ENCODE data around the gene TEKTIP1.
"Not testable (repeated sequence)": the region's sequence is repeated elsewhere in the genome, so short reads cannot be mapped to it uniquely, and the experiment has no call there.

TEKTIP1 gene

DNA sequence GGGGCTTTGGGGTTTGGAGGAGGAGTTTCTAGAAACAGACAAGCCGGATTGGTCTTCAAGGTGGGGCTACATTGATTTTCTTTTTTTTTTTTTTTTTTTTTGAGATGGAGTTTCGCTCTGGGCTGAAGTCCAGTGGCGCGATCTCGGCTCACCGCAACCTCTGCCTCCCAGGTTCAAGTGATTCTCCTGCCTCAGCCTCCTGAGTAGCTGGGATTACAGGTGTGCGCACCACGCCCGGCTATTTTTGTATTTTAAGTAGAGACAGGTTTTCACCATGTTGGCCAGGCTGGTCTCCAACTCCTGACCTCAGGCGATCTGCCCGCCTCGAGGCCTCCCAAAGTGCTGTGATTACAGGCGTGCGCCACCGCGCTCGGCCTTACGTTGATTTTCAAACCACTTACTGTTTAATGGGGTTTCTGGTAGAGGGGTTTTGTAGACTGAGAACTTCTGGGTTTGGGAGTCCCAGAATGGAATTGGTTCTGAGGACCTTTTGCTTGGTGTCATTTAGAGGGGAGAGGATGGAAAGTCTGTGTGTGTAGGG is 30.8 kb upstream of the TEKTIP1 start:
- not testable (repeated sequence) for DNase-seq

DNA sequence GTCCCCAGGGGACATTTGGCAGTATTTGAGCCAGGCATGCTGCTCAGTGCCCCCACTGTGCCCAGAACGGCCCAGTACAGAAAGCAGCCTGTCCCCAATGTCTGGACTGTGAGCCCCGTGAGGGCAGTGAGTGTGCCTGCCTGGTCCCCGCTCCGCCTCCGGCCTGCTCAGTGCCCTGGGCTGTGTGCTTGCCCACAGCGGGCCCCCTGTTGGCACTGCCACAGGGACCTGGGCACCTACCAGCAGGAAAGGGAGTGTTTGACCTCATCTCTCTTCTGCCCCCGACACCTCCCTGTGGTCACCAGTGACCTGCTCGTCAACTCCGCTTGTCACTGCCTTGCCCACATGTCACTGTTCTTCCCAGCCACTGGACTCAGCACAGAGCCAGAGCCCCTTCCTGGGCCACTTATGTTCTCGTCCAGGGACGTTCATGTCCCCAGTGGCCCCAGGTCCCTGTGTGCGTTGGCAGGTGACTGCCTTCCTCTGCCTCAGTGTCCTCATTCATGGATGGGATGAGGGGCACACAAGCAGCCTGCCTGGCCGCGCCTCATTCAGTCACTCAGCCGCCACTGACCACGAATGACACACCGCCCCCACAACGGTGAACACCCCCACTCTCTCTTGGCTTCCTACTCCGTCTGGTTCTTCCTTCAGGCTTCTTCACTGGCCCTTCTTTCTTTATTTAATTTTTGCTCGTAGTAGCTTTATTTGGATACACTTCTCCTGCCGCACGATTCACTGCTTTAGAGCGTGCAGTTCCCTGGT is 30.0 kb upstream of the TEKTIP1 start:
- DNase-seq, result no peak

DNA sequence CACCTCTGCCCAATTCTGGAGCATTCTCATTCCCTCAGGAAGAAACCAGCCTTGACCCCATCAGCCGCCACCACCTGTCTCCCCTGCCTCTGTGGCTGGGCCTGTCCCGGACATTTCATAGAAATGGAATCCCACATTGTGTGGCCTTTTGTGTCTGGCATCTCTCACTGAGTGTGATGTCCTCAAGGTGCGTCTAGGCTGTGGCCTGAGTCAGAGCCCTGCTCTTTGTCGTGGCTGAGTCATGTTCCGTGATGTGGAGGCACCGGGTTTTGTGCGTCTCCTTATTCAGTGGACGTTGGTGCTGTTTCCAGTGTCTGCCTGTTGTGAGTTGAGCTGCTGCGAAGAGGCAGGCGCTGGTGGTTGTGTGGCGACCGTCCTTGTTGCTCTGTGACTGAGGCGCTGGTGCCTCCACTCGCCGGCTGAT is 29.4 kb upstream of the TEKTIP1 start:
- no peak for DNase-seq

DNA sequence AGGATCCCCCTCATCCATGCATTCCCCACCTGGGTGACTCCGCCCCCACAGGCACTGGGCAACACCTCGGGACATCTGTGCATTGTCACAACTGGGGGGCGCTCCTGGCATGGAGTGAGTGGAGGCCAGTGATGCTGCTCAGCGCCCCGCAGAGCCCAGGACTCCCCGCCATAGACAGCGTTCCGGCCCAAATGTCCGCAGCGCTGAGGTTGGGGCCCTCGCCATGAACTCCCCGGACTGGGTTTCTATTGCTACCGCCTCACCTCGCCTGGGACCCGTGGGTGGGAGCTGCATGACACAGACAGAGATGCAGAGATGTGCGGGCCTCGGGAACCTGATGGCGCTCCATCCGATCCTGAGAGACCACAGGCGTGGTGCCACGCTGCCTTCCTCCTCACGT is 28.2 kb upstream of the TEKTIP1 start:
- DNase-seq, result no peak

DNA sequence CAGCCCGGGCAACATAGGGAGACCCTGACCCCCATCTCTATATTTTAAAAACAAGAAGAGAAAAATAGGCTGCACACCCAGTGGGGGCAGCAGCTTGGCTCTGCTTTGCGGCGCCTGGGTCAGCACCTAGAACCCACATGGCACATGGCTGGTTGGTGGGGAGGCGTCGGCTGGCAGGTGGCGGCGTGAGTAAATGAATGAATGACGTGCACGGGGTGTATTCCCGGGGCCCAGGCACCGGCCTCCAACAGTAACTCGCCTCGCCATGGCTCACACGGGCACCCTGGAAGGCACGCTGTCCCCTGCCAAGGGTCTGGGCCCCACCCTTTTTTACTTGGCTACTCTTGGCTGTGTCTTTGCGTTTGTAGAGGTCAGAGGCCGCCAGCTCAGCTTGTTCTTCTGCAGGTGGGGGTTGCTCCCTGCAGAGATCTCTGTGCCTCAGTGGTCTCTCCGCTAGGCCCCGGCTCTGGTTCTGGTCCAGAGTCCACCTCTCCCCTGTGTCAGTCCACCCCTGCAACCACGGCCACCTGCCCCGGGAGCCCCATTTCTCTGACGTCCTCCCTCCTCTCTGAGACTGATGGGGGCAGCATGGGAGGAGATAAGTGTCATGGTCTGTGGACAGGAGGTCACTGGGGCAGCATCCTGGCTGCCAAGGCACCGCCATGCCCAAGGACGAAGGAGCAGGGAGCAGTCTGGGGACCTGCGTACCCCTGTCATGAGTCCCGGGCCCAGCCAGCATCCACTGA is 27.3 kb upstream of the TEKTIP1 start:
- DNase-seq, result no peak

DNA sequence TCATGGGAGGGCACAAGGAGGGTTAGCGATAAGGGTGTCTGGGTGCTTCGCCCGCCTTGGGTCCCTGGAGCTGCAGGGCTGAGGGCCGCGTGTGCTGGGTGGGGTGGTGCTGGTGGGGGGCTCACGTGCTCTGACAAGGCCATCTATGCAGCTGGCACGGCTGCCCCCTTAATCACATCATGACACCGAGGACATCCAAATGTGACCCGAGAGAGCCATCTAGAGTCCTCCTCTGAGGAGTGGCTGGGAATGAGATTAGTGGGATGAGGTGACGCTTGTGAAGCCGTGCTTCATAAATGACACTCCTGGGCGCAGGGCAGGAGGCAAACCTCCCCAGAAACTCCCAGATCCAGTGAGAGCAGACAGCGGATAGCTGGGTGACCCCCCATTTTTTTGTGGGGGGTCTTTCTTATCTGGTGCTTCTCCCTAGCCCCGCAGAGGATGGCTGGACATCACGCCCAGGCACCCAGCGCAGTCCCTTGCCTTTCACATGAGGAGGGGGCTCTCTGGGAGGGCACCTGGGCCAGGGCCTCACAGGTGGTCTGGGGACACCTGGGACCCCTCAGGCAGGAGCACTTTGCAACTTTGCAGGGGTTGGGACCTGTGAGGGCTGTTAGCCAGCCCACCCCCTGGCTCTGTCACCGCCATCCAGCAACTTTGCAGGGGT is 26.3 kb upstream of the TEKTIP1 start:
- DNase-seq, result no peak

DNA sequence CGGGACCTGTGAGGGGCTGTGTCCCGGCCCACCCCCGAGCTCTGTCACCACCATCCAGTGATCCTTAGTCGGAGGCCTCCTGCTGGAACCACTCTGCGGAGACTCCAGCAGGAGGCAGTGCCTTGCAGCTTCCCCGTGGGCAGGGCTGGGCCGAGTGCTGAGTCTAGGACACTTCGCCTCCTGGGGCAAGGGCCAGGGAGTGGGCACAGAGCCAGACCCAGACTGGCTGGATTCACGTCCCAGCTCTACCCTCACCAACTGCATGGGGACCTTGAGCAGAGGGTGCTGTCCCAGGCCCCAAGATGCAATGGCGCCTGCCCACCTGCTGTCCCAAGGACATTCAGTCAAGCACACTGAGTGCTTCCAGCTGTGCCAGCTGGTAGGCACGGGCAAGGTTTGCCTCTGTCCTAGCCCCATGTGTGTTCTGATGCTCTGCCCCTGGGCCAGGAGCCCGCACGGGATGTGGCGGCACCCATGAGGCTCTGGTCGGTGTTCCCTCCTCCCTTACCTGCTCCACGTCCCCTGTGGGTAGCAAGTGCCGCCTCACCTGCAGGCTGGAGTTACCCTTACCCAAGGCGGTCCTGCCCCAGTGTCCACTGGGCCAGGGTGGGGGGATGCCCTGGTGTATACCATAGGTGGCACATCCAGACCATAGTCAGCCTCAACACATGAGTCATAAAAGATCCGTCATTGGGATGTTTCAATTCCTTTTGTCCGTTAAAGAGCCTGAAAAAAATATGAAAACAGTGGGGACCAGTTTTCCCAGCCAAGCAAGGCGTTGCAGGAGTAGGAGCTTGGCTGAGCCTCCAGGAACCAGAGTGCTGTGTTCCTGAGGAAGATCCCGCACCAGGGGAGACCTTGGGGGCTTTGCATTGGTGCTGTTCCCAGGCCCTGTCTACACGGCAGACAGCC is 25.5 kb upstream of the TEKTIP1 start:
- no peak for DNase-seq

DNA sequence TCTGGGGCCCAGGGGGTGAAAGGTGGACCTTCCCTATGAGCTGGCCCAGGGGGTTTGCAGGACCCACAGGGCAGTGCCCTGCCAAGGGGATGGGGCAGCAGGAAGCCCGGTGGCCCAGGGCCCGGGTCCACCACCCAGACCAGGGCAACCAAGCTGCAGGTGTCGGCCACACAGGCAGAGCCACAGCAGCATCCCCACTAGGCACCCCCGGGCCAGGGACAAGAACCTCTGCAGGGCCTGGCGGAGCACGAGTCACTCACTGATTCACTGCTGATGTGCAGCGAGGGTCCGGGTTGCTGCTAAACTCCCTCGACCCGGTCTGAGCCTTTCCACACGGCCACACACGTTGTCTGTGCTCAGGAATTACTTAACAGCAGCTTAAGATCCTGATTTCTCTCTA is 24.0 kb upstream of the TEKTIP1 start:
- DNase-seq, result no peak

DNA sequence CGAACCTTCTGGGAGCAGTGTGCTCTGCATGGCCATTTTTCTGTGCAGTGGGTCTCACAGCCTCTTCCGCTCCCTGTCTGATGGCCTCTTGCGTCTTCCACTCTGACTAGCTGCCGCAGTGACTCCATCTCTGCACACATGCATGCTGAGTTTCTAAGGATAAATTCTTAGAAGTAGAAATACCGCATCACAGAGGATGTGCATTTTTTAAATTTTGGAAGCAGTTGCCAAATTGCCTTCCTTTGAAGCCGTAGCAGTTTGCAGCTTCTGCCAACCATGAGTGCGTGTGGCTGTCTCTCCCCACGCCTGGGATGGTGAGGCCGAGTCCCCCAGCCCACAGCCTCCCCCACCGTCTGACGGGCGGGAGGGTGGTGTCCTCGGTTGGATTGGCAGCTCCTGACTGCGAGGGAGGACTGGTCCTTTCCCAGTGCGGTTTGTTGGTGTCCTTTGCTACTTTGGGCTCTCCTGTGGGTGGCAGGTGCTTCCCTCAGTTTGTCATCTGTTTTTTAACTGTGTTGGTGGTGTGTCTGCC is 23.0 kb upstream of the TEKTIP1 start:
- DNase-seq, result no peak

DNA sequence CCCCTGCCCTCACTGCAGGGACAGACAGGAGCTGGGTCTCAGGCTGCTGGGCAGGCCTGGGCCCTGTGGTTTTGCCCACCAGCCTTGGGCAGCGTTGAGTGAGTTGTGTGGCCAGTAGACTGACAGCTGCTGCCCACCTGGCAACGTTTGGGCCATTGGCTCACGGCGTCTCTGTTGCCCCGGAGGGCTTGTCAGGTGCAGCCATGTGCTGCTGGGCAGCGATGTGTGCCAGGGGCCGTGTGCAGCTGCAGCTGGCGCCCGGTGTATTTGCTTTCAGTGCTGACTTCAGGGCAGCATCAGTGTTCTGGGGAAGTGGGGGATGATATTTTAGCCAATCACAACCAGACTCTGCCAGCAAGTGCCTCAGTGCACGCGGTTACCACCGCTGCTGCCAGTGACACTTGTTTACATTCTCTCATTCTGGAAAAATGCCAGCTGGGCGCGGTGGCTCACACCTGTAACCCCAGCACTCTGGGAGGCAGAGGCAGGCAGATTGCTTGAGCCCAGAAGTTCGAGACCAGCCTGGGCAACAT is 22.2 kb upstream of the TEKTIP1 start:
- peak; percentile 96 to 97 for DNase-seq

DNA sequence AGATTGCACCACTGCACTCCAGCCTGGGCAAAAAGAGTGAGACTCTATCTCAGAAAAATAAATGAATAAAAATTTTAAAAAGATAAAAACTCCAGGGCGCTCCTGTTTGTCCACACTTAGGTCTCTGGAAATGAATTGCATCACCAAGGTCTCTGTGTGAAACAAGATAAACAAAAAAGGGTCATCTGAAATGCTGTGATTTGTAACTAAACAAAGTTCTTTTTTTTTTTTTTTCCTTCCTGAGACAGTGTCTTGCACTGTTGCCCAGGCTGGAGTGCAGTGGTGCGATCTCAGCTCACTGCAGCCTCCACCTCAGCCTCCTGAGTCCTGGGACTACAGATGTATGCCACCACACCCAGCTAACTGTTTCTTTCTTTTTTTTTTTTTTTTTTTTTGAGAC is 21.3 kb upstream of the TEKTIP1 start:
- no peak for DNase-seq

DNA sequence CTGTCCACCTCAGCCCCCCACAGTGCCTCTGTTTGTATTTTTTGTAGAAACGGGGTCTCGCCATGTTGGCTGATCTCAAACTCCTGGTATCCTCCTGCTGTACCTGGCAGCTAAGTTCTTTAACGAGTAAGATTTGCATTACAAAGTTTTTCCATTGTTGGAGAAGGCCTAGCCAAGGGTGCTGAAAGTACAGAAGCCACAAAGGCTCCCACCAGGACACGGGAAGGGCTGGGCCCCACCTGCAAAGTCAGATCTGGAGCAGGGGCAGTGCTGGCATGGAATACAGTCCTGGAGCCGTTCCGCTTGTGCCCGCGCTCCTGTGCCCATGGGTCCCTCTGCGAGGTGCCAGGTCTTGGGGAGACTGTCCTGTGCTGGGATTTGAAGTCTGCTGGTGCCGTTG is 20.7 kb upstream of the TEKTIP1 start:
- DNase-seq, result no peak

DNA sequence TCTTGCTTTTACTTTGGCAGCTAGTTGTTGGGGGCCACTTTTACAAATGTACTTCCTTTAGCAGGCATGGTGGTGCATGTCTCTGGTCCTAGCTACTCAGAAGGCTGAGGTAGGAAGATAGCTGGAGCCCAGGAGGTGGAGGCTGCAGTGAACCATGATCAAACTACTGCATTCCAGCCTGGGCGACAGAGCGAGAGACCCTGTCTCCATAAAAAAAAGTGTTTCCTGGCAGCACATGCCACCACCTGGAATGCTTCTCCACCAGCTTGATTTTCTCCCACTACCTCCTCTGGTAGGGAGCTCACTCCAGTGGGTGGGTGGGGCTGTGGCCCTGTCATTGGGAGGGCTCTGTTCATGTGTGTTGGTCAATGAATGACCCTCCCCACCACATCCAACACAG is 20.3 kb upstream of the TEKTIP1 start:
- DNase-seq, result no peak

DNA sequence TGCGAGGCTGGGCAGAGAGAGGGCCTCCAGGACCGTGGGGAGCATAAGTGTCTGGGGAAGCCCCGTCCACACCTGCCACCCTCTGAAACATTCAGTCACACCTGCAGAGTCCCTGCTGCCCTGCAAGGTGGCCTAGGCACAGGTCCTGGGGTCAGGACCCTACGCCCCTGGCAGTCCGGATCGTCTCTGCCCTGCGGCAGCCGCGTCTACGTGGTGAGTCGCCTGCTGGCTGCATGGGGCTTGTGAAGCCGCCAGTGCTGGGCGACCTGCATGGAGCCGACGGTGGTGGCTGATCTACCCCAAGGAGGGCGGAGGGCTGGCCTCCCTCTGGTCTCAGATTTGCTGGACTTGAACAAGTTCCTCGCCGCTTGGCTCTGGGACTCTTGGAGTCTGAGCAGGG is 19.8 kb upstream of the TEKTIP1 start:
- DNase-seq, result no peak

DNA sequence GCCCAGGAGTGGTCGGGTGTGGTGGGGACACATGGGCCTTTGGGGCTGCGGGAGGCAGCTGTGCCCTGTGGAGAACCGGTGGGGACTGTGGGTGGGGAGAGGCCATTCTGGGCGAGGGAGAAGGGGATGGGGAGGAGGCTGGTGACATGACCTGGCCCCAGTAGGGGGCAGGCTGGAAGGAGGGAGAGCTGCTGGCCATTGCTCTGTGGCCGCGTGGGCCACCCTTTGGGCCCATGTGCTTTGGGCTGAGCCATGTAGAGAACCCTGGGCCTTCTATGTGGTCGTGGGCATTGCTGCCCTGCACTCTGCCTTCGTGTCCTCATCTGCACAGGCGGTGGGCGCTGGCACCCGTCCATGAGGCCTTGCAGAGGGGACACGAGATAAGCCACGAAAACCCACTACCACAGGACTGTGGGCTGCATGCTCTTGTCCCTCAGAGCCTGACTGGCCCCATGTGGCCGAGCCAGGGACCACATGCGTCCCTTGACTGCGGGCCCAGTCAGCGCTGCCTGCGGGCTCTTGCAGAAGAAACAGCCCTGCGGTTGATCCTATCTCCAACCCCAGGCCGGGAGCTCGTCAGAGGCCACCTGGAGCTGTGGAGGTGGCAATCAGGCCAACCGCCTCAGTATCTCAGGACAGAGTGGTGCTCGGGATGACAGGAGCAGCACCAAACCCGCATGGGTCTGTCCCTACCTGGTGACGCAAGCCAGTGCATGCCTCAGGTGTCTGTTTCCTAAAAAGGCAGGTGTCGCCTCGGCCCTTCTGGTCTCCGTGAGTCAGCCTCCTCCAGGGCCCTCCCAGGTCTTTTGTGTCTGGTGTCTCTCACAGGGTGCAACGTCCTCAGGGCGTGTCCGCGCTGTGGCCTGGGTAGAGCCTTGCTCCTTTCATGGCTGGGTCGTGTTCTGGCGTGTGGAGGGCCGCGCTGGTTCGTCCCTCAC is 18.5 kb upstream of the TEKTIP1 start:
- DNase-seq, result no peak

DNA sequence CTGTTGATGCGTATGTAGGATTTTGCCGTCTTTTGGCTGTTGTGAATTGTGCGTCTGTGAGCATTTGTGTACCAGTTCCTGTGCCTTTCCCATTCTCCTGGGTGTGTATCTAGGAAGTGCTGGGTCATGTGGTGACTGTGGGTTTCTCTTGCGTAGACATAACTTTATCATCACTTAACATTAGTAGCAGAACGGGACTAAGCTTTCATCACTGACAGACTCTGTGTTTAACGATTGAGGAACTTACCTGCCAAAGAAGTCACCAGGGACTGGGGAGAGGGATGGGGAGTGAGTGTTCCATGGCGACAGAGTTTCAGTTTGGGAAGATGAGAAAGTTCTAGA is 17.9 kb upstream of the TEKTIP1 start:
- DNase-seq, result no peak

DNA sequence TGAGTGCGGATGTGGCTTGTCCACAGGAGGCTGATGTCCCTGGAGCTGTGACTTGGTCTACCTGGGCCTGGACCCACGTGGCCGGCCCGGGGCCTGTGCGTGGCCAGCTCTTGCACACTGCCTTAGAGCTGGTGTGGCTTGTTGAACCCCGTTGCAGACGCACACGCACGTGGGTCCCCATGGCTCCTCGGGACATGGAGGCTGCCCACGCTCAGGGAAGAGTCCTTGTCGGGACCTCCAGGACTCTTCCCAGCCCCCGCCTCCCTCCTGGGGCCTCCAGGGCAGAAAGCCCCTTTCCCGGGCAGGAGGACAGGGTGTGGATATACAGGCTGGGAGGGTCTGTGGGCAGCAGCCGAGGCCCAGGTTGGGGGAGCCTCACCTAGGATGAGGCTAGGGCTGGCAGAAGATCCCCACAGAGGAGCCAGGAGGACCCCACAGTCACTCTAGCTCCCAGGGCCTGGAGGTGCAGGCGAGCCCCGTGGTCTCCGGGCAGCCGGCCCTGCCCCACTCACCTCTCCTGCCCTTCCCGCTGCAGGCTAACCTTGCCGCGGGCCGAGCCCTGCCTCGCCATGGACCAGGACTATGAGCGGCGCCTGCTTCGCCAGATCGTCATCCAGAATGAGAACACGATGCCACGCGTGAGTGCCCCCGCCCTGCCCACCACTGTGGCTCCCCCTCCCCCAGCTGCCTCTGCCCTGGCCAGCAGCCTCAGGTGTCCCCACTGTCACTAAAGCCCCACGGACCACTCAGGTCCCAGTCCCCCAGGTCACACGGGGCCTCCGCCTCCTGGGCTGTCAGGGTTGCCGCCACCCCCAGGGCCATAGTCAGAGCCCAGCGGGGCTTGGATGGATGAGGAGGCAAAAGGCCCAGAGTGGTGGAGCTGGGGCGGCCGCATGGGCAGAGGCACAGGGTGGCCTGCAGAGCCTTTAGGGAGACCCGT is 16.3 kb upstream of the TEKTIP1 start:
- DNase-seq, result no peak

DNA sequence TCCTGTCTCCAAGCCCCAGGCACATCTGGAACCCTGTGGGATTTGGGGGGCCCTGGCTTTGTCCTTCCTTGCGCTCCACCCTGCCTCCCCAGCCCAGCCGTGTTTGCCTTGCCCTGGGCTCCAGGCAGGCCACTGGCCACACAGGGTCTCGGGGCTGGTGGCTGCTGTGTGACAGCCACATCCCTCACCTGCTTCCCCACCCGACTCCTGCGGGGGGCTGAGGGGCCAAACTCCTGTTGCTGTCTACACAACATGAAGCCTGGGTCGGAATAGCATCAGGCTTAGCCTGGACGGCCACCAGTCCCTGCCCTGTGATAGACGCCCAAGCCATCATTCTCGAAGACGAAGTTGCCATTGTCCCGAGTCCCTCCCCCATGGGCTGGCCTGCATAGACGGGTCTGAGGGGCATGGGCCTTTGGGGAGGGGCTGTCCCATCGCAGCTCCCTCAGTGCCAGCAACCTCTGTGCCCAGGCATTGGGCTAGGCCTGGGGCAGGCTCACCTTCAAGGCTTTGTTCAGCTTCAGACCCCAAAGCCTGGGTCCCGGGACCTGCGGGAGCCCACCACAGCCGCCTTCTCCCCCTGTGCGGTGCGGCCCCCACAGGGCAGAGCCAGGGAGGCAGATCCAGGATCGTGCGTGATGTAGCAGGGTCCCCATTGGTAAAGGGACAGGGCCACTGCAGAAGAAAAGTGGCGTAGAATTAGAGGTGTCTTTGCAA is 15.5 kb upstream of the TEKTIP1 start:
- no peak for DNase-seq

All from SHP77 (cell line).